ENCODE results near the gene CORIN. TPM values are rescaled to one million over a fixed set of nuclear protein-coding genes. Genes with fewer than 3 reads are reported as not detected.
"Not testable (repeated sequence)": the region's sequence is repeated elsewhere in the genome, so short reads cannot be mapped to it uniquely, and the experiment has no call there.

Gene CORIN
- total RNA-seq, 1 donor from 2014 or later: 25.0 TPM

GRCh38 chr4:47566969-47567368 is 270.9 kb downstream of the CORIN start:
- DNase-seq (ENCODE audit: low spot score): no peak

- no peak for DNase-seq (ENCODE audit: low spot score)
Observed at GRCh38 chr4:47566566-47566965, 271.3 kb downstream of the CORIN start.

GRCh38 chr4:47562297-47562696 is 275.6 kb downstream of the CORIN start:
- DNase-seq (ENCODE audit: low spot score): no peak

- no peak for DNase-seq (ENCODE audit: low spot score)
Observed at GRCh38 chr4:47561331-47561730, 276.5 kb downstream of the CORIN start.

- DNase-seq (ENCODE audit: low spot score): no peak
Observed at GRCh38 chr4:47560682-47561081, 277.2 kb downstream of the CORIN start.

GRCh38 chr4:47557255-47557654 is 280.6 kb downstream of the CORIN start:
- DNase-seq (ENCODE audit: low spot score): no peak

- DNase-seq (ENCODE audit: low spot score): not testable (repeated sequence)
Observed at GRCh38 chr4:47555920-47556319, 281.9 kb downstream of the CORIN start.

- no peak for DNase-seq (ENCODE audit: low spot score)
Observed at GRCh38 chr4:47553329-47554125, 284.3 kb downstream of the CORIN start.

- DNase-seq (ENCODE audit: low spot score): no peak
Observed at GRCh38 chr4:47551682-47552081, 286.2 kb downstream of the CORIN start.

- no peak for DNase-seq (ENCODE audit: low spot score)
Observed at GRCh38 chr4:47550899-47551548, 286.8 kb downstream of the CORIN start.

GRCh38 chr4:47550357-47550756 is 287.5 kb downstream of the CORIN start:
- DNase-seq (ENCODE audit: low spot score): not testable (repeated sequence)

Other genes starting within 250 kb of the CORIN start
- 25.2 TPM for gene NFXL1, start 76.5 kb upstream of the CORIN start, total RNA-seq
- gene CNGA1, start 178.6 kb upstream of the CORIN start, total RNA-seq: 36.8 TPM
- gene NIPAL1, start 178.7 kb upstream of the CORIN start, total RNA-seq: 57.3 TPM

All from ureter (tissue), 1 donor.